Measurements from ENCODE around the gene LMAN1L. TPM values are rescaled to one million over a fixed set of nuclear protein-coding genes. Genes with fewer than 3 reads are reported as not detected.
A peak's percentile ranks its signal among the peaks of the same experiment; 100 is the strongest.

The LMAN1L gene
- total and polyA plus RNA-seq, 4 donors, result 0.08 TPM; not detected in 3

DNA sequence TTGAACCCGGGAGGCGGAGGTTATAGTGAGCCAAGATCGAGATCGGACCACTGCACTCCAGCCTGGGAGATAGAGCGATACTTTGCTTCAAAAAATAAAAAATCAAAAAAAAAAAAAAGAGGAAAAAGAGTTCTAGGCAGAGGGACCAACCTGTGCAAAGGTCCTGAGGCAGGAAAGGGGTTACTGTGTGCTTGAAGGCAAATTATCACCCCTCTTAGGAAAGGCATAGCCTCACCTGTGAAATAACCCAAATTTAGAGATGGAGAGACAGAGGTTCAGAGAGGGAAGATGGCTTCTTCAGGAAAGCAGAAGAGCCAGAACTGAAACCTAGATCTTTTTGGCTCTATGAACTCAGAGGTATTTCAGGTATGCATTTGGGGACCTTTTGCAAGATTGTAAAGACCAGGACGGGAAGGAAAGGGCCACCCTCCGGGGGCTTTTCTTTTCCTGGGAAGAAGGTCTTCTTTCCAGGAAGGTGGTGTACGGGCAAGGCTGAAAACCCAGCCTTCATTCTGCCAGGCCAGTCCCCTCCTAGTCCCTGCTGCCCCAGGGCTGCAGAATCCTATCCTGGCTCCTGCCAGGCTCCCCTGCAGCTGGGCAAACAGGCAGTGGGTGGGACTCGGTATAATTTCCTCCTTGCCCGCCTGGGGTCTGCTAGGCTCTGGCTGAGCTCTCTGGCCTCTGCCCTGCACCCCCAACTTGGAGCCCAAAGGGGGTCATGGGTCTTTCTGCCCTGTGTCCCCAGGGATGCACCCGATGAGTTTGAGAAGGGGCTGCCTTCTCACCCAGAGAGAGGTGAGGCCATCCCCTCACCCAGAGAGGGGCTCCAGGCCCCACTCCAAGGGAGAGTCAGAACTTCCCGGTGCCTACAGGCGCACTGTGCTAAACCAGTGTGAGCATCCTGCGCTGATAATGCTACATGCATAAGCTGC lies 45.2 kb upstream of the LMAN1L start:
- TF ChIP-seq, protein P1, sequence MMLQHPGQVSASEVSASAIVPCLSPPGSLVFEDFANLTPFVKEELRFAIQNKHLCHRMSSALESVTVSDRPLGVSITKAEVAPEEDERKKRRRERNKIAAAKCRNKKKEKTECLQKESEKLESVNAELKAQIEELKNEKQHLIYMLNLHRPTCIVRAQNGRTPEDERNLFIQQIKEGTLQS (IDR thresholded peaks at IDR 0.05), result no peak
- TF ChIP-seq, protein P2, sequence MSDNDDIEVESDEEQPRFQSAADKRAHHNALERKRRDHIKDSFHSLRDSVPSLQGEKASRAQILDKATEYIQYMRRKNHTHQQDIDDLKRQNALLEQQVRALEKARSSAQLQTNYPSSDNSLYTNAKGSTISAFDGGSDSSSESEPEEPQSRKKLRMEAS (IDR thresholded peaks at IDR 0.05), result no peak
- TF ChIP-seq YY1 (IDR thresholded peaks at IDR 0.05) (no peak), EGR1 (IDR thresholded peaks at IDR 0.05; ENCODE audit: low read depth in 2 of 2) (no peak), FOXA2 (IDR thresholded peaks at IDR 0.05) (no peak)
- TF ChIP-seq, protein P3, sequence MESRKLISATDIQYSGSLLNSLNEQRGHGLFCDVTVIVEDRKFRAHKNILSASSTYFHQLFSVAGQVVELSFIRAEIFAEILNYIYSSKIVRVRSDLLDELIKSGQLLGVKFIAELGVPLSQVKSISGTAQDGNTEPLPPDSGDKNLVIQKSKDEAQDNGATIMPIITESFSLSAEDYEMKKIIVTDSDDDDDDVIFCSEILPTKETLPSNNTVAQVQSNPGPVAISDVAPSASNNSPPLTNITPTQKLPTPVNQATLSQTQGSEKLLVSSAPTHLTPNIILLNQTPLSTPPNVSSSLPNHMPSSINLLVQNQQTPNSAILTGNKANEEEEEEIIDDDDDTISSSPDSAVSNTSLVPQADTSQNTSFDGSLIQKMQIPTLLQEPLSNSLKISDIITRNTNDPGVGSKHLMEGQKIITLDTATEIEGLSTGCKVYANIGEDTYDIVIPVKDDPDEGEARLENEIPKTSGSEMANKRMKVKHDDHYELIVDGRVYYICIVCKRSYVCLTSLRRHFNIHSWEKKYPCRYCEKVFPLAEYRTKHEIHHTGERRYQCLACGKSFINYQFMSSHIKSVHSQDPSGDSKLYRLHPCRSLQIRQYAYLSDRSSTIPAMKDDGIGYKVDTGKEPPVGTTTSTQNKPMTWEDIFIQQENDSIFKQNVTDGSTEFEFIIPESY (IDR thresholded peaks at IDR 0.05), result no peak
- no peaks in the 10 kb centered on the region for H3K9me3 ChIP-seq (ENCODE audit: control insufficient read depth in 4 of 4, low read length in 3 of 4)
- no peak overlapping the region for H3K4me3 ChIP-seq (ENCODE audit: low read depth in 1 of 3, low read length in 3 of 3)
- WGBS, result 87% methylated on average over 14 of the region's 14 CpGs
- no peak overlapping the region for H3K9ac ChIP-seq (ENCODE audit: low read depth in 1 of 2, low read length in 2 of 2)
- peaks cover 0 to 6% (median 3%) of the 10 kb centered on the region in 4 donors for H3K4me1 ChIP-seq (ENCODE audit: control insufficient read depth in 4 of 4, insufficient read depth in 4 of 4, low read length in 3 of 4)
- no peaks in the 10 kb centered on the region for H3K27me3 ChIP-seq (ENCODE audit: control insufficient read depth in 4 of 4, insufficient read depth in 4 of 4, low read length in 3 of 4)
- no peak overlapping the region for H3K27ac ChIP-seq (ENCODE audit: low read depth in 1 of 2, low read length in 2 of 2)
- no peaks in the 10 kb centered on the region for H3K36me3 ChIP-seq (ENCODE audit: control insufficient read depth in 4 of 4, insufficient read depth in 3 of 4, low read depth in 1 of 4, low read length in 3 of 4)
- DNase-seq (ENCODE audit: low spot score), result no peak

GRCh38 chr15:74768099-74768770 lies 44.4 kb upstream of the LMAN1L start:
- H3K36me3 ChIP-seq (ENCODE audit: control insufficient read depth in 4 of 4, insufficient read depth in 3 of 4, low read depth in 1 of 4, low read length in 3 of 4), result no peaks in the 10 kb centered on the region
- 33% methylated on average over 15 of the region's 15 CpGs for WGBS
- TF ChIP-seq HNF4A (conservative IDR thresholded peaks at IDR 0.05) (no peak), RXRA (IDR thresholded peaks at IDR 0.05) (no peak), CTCF (IDR thresholded peaks at IDR 0.05; ENCODE audit: low read depth, low read length, missing input control) (no peak), SP1 (IDR thresholded peaks at IDR 0.05) (no peak), FOXA1 (IDR thresholded peaks at IDR 0.05) (no peak)
- TF ChIP-seq, protein P4, sequence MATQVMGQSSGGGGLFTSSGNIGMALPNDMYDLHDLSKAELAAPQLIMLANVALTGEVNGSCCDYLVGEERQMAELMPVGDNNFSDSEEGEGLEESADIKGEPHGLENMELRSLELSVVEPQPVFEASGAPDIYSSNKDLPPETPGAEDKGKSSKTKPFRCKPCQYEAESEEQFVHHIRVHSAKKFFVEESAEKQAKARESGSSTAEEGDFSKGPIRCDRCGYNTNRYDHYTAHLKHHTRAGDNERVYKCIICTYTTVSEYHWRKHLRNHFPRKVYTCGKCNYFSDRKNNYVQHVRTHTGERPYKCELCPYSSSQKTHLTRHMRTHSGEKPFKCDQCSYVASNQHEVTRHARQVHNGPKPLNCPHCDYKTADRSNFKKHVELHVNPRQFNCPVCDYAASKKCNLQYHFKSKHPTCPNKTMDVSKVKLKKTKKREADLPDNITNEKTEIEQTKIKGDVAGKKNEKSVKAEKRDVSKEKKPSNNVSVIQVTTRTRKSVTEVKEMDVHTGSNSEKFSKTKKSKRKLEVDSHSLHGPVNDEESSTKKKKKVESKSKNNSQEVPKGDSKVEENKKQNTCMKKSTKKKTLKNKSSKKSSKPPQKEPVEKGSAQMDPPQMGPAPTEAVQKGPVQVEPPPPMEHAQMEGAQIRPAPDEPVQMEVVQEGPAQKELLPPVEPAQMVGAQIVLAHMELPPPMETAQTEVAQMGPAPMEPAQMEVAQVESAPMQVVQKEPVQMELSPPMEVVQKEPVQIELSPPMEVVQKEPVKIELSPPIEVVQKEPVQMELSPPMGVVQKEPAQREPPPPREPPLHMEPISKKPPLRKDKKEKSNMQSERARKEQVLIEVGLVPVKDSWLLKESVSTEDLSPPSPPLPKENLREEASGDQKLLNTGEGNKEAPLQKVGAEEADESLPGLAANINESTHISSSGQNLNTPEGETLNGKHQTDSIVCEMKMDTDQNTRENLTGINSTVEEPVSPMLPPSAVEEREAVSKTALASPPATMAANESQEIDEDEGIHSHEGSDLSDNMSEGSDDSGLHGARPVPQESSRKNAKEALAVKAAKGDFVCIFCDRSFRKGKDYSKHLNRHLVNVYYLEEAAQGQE (IDR thresholded peaks at IDR 0.05), result no peak
- TF ChIP-seq, protein P1 (IDR thresholded peaks at IDR 0.05), result no peak
- no peaks in the 10 kb centered on the region for H3K9me3 ChIP-seq (ENCODE audit: control insufficient read depth in 4 of 4, low read length in 3 of 4)
- DNase-seq (ENCODE audit: low spot score), result peak; percentile 31
- no peak overlapping the region for H3K9ac ChIP-seq (ENCODE audit: low read depth in 1 of 2, low read length in 2 of 2)
- no peaks in the 10 kb centered on the region for H3K27me3 ChIP-seq (ENCODE audit: control insufficient read depth in 4 of 4, insufficient read depth in 4 of 4, low read length in 3 of 4)
- peaks cover 0 to 6% (median 3%) of the 10 kb centered on the region in 4 donors for H3K4me1 ChIP-seq (ENCODE audit: control insufficient read depth in 4 of 4, insufficient read depth in 4 of 4, low read length in 3 of 4)
- no peak overlapping the region for H3K27ac ChIP-seq (ENCODE audit: low read depth in 1 of 2, low read length in 2 of 2)
- H3K4me3 ChIP-seq (ENCODE audit: low read depth in 1 of 3, low read length in 3 of 3), result no peak overlapping the region
